ENCODE data around the gene ITGAE.

GRCh38 chr17:3809135-3809534, 8.1 kb upstream of the ITGAE start:
- TF ChIP-seq POLR2A (IDR thresholded peaks at IDR 0.05): no peak
- TF ChIP-seq CTCF (IDR thresholded peaks at IDR 0.05): no peak
